Prostate gland (tissue), 2 donors: ENCODE results near the gene ACSS1. TPM values are rescaled to one million over a fixed set of nuclear protein-coding genes. Genes with fewer than 3 reads are reported as not detected.

Experiments used
- DNase-seq: peaks from one replicate; pipeline ENCODE4 v3.0.0-alpha.2; 2019; ENCODE audit warnings: low spot score
- H3K27ac ChIP-seq, 2 donors: fragments of 200-600 bp; sonication (generic); 2 replicates each; pipeline ENCODE4 v1.5.1; 2017 to 2019
- H3K27me3 ChIP-seq: fragments of 200-600 bp; sonication (generic); replicated peaks from 2 replicates; pipeline ENCODE4 v1.5.1; 2019; ENCODE audit not compliant: insufficient read depth
- H3K36me3 ChIP-seq, 2 donors: fragments of 200-600 bp; sonication (generic); 1 replicate in 1 of 2; 2 replicates in 1 of 2; pipeline versions ENCODE4 v1.5.1 to v1.8.1; 2017 to 2019
- H3K4me1 ChIP-seq: fragments of 200-600 bp; sonication (generic); replicated peaks from 2 replicates; pipeline ENCODE4 v1.5.1; 2019
- H3K4me3 ChIP-seq, 2 donors: fragments of 200-600 bp; sonication (generic); 2 replicates each; pipeline ENCODE4 v1.5.1; 2017 to 2019
- H3K9me3 ChIP-seq: fragments of 200-600 bp; sonication (generic); 2 replicates; pipeline ENCODE4 v1.5.1; 2017
- POLR2A ChIP-seq: fragments of 450-650 bp; IDR thresholded peaks from one replicate; pipeline ENCODE4 v1.6.1; 2016; ENCODE audit warnings: antibody characterized with exemption, mild to moderate bottlenecking
- POLR2AphosphoS5 ChIP-seq: sonication (generic); formaldehyde crosslinking; IDR thresholded peaks from one replicate; pipeline ENCODE4 v1.6.1; 2017; ENCODE audit warnings: antibody characterized with exemption
- WGBS: methylation state at CpG from one replicate; pipeline ENCODE4 v1.1.5; 2018; 5-methylcytosine and 5-hydroxymethylcytosine counted together
- intact Hi-C: fragments of 100-400 bp; cut with DNase I; formaldehyde crosslinking; loops from one replicate; pipeline ENCODE4 v1.14.2; 2022
- total RNA-seq, 2 donors: library from RNA; depleted of rRNA; stranded (reverse); fragments of >200 nt; gene quantifications; one replicate each; pipeline ENCODE4 v1.1.0, GENCODE V29; 2016
- TF ChIP-seq, protein P1 (sequence below), 4 experiments: fragments of 200-600 bp in 2 of 4; fragments of 450-650 bp in 2 of 4; sonication (generic) in 2 of 4; IDR thresholded peaks; 1 replicate in 3 of 4; 2 replicates in 1 of 4; pipeline ENCODE4 v1.5.1; 2016 to 2019; ENCODE audit warnings: antibody characterized with exemption in 4 of 4, mild to moderate bottlenecking in 2 of 4, moderate library complexity in 2 of 4

The ACSS1 gene
- total RNA-seq, 2 donors from 2014 or later = 111 to 170 TPM

GRCh38 chr20:25009218-25010145 lies 48.5 kb downstream of the ACSS1 start:
- peak overlapping the region in 1 of 2 donors; percentile 10 for H3K27ac ChIP-seq
- H3K4me1 ChIP-seq = no peaks in the 10 kb centered on the region
- H3K36me3 ChIP-seq = peaks cover 0 to 36% of the 10 kb centered on the region in 2 donors
- TF ChIP-seq, protein P1, sequence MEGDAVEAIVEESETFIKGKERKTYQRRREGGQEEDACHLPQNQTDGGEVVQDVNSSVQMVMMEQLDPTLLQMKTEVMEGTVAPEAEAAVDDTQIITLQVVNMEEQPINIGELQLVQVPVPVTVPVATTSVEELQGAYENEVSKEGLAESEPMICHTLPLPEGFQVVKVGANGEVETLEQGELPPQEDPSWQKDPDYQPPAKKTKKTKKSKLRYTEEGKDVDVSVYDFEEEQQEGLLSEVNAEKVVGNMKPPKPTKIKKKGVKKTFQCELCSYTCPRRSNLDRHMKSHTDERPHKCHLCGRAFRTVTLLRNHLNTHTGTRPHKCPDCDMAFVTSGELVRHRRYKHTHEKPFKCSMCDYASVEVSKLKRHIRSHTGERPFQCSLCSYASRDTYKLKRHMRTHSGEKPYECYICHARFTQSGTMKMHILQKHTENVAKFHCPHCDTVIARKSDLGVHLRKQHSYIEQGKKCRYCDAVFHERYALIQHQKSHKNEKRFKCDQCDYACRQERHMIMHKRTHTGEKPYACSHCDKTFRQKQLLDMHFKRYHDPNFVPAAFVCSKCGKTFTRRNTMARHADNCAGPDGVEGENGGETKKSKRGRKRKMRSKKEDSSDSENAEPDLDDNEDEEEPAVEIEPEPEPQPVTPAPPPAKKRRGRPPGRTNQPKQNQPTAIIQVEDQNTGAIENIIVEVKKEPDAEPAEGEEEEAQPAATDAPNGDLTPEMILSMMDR (IDR thresholded peaks at IDR 0.05) = no peak
- TF ChIP-seq POLR2A (no peak), POLR2AphosphoS5 (no peak)
- intact Hi-C loops = no loop called here
- H3K27me3 ChIP-seq = no peaks in the 10 kb centered on the region
- no peaks in the 10 kb centered on the region for H3K9me3 ChIP-seq
- no peak overlapping the region for H3K4me3 ChIP-seq
- no peak for DNase-seq
- WGBS = 68% methylated on average over 10 of the region's 10 CpGs

- TF ChIP-seq POLR2AphosphoS5 = no peak
- TF ChIP-seq POLR2A = no peak
- TF ChIP-seq, protein P1 (IDR thresholded peaks at IDR 0.05) = no peak
- Histone ChIP-seq H3K4me1 (no peaks in the 10 kb centered on the region), H3K9me3 (no peaks in the 10 kb centered on the region), H3K27me3 (no peaks in the 10 kb centered on the region), H3K27ac (no peak overlapping the region), H3K36me3 (peaks cover 0 to 36% of the 10 kb centered on the region in 2 donors), H3K4me3 (no peak overlapping the region)
- no peak for DNase-seq
- WGBS = 96% methylated on average over 11 of the region's 11 CpGs
- intact Hi-C loops = no loop called here
Observed at GRCh38 chr20:25008388-25009217, 49.3 kb downstream of the ACSS1 start.

- no peak overlapping the region for H3K4me3 ChIP-seq
- TF ChIP-seq POLR2A (no peak), POLR2AphosphoS5 (no peak)
- TF ChIP-seq, protein P1 (IDR thresholded peaks at IDR 0.05) = no peak
- H3K36me3 ChIP-seq = peaks cover 0 to 36% of the 10 kb centered on the region in 2 donors
- H3K4me1 ChIP-seq = no peaks in the 10 kb centered on the region
- WGBS = 95% methylated on average over 22 of the region's 22 CpGs
- peak overlapping the region in 1 of 2 donors; percentile 51 for H3K27ac ChIP-seq
- no peaks in the 10 kb centered on the region for H3K9me3 ChIP-seq
- no peak for DNase-seq
- intact Hi-C loops = no loop called here
- H3K27me3 ChIP-seq = no peaks in the 10 kb centered on the region
Observed at GRCh38 chr20:25007491-25008305, 50.2 kb downstream of the ACSS1 start.

DNA sequence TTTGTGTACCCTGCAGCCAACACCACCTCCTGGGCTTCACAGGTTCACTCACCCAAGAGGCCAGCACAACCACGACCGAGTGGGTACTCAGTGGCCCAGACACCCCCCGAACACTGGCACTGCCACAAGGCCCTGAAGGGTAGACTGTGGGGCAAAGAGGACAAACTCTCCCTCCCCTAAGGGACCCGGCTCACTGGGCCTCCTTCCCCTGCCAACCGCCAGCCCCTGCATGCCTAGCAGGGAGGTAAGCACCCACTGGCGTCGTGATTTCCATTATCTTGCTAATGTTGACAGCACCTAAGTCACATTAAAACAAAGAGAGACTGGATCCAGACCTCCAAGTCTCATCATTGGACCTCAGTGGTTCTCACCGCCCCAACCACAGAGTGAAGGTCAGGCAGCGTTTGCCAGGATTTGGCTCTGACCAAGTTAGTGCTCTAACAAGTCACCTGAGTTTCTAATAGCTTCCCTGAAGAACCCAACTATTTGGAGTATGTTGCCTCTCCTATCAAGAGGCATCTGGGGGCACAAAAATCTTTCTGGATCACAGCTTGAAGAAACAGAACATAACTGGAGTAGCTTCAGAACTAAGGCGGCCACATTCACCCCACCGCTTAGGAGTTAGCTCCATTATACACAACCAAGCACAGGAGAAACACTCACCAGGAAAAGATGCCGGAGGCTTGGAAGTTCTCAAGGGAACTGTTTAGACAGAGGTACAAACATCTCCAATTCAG lies 51.3 kb downstream of the ACSS1 start:
- Histone ChIP-seq H3K4me1 (no peaks in the 10 kb centered on the region), H3K36me3 (peaks cover 0 to 26% of the 10 kb centered on the region in 2 donors), H3K27ac (peak overlapping the region; percentile 44 to 51), H3K4me3 (no peak overlapping the region), H3K9me3 (no peaks in the 10 kb centered on the region), H3K27me3 (no peaks in the 10 kb centered on the region)
- no peak for TF ChIP-seq POLR2AphosphoS5
- TF ChIP-seq POLR2A = no peak
- TF ChIP-seq, protein P1 (IDR thresholded peaks at IDR 0.05) = no peak
- DNase-seq = no peak
- WGBS = 77% methylated on average over 12 of the region's 12 CpGs
- intact Hi-C loops = no loop called here
